Natural killer cell (primary cell): ENCODE measurements around the gene INPPL1. TPM values are rescaled to one million over a fixed set of nuclear protein-coding genes. Genes with fewer than 3 reads are reported as not detected.

Source experiments
- ATAC-seq, 3 donors: fragments of 150-1000 bp in 2 of 3; fragments of 200-7000 bp in 1 of 3; cut with Tn5 transposase; 1 replicate in 1 of 3; 2 replicates in 2 of 3; pipeline ENCODE4 v1.10.0; 2021; ENCODE audit warnings: mild to moderate bottlenecking in 2 of 3, moderate library complexity in 2 of 3
- DNase-seq, 2 donors: peaks; one replicate each; pipeline versions ENCODE4 v3.0.0 to v3.0.0-alpha.2; 2013 to 2021; ENCODE audit warnings: mixed read lengths in 1 of 2
- H3K27ac ChIP-seq: one replicate; pipeline ENCODE4 v1.5.1; 2013; ENCODE audit warnings: mild to moderate bottlenecking, low read length
- H3K27me3 ChIP-seq: one replicate; pipeline ENCODE4 v1.6.1; 2013; ENCODE audit warnings: low read length; ENCODE audit not compliant: control insufficient read depth, insufficient read depth
- H3K36me3 ChIP-seq: one replicate; pipeline ENCODE4 v1.6.1; 2013; ENCODE audit warnings: low read length; ENCODE audit not compliant: control insufficient read depth, insufficient read depth
- H3K4me1 ChIP-seq: one replicate; pipeline ENCODE4 v1.6.1; 2013; ENCODE audit warnings: low read length; ENCODE audit not compliant: control insufficient read depth, insufficient read depth
- H3K4me3 ChIP-seq: one replicate; pipeline ENCODE4 v1.5.1; 2013; ENCODE audit warnings: low read length
- H3K9me3 ChIP-seq: one replicate; pipeline ENCODE4 v1.6.1; 2013; ENCODE audit warnings: low read length; ENCODE audit not compliant: control insufficient read depth, insufficient read depth
- H3K27ac Mint-ChIP-seq, 2 donors: one replicate each; pipeline ENCODE4 v1.8.0; 2022; ENCODE audit warnings: mild to moderate bottlenecking in 2 of 2, mixed read lengths in 2 of 2, moderate library complexity in 1 of 2
- H3K27me3 Mint-ChIP-seq, 2 donors: one replicate each; pipeline ENCODE4 v1.8.0; 2022; ENCODE audit warnings: low read depth in 2 of 2, mixed read lengths in 2 of 2
- H3K36me3 Mint-ChIP-seq: one replicate; pipeline ENCODE4 v1.8.0; 2022; ENCODE audit warnings: mixed read lengths
- H3K4me1 Mint-ChIP-seq, 2 donors: one replicate each; pipeline ENCODE4 v1.8.0; 2022; ENCODE audit warnings: mixed read lengths in 2 of 2
- H3K4me3 Mint-ChIP-seq: one replicate; pipeline ENCODE4 v1.8.0; 2022; ENCODE audit warnings: mild to moderate bottlenecking, moderate library complexity, mixed read lengths
- H3K9me3 Mint-ChIP-seq, 2 donors: one replicate each; pipeline ENCODE4 v1.8.0; 2022; ENCODE audit warnings: mixed read lengths in 2 of 2
- CTCF ChIP-seq: fragments of 200-600 bp; IDR thresholded peaks from one replicate; pipeline ENCODE4 v1.8.0; 2022; ENCODE audit warnings: antibody characterized with exemption
- WGBS: methylation state at CpG from one replicate; pipeline ENCODE4 v1.1.7; 2013; ENCODE audit warnings: missing lambda C conversion rate; ENCODE audit not compliant: insufficient coverage; 5-methylcytosine and 5-hydroxymethylcytosine counted together
- intact Hi-C: fragments of 100-400 bp; cut with micrococcal nuclease; formaldehyde crosslinking; loops from one replicate; pipeline ENCODE4 v1.14.2; 2022
- total RNA-seq, 4 donors: library from RNA; stranded (reverse); fragments of 120-200 nt in 1 of 4; gene quantifications; one replicate each; pipeline versions ENCODE4 v1.2.3 to v1.2.4, GENCODE V29; 2013 to 2022

INPPL1 gene
- total RNA-seq, 3 donors from 2014 or later (not counting 1 experiment from before 2014, with no cell fraction given) = 193 to 207 (median 195) TPM

DNA sequence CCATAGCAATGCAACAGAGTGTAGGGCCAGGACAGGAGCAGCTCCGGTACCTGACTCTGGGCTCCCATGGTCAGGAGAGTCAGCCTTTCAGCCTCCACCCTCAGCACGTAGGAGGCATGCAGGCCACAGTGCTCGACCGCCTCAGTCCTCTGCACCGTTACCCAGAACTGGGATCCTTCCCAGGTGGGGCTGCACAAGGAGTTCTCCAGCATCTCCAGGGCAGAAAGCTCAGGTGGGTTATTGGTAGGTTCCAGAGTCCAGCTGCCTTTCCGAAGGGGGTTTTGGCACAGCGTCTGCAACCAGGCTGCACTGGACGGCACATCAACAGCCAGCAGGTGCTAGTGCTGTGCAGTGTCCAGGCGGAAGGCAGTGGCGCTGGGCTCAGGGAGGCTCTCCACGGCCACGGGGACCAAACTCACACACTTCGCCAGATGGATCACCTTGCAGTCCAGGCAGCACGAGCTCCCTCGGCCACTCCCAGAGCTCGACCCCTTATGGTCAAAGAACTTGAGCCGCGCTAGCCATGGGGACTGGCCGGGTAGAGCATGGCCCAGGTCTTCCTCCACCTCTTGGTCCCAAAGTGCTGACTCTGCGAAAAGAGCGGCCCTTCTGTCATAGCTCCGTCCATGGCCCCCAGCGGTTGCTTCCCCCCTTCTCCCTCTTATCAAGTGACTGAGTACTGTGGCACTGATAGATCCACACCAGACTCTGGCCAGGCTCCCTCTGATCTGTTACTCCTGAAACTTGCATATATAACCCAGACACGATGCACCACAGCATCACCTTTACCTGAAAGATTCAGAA, 26.3 kb downstream of the INPPL1 start:
- no peak for ATAC-seq
- Histone ChIP-seq H3K9me3 (no peaks in the 10 kb centered on the region), H3K27ac (no peak overlapping the region), H3K27me3 (peaks cover 10% of the 10 kb centered on the region), H3K4me3 (no peak overlapping the region), H3K4me1 (no peaks in the 10 kb centered on the region), H3K36me3 (no peaks in the 10 kb centered on the region)
- Mint-ChIP-seq H3K4me1 (no peaks in the 10 kb centered on the region), H3K4me3 (no peak overlapping the region), H3K27ac (no peak overlapping the region), H3K9me3 (no peaks in the 10 kb centered on the region), H3K27me3 (peaks cover 6 to 13% of the 10 kb centered on the region in 2 donors), H3K36me3 (no peaks in the 10 kb centered on the region)
- DNase-seq = no peak
- WGBS = 90% methylated on average over 24 of the region's 24 CpGs
- intact Hi-C loops = no loop called here
- TF ChIP-seq CTCF = no peak

DNA sequence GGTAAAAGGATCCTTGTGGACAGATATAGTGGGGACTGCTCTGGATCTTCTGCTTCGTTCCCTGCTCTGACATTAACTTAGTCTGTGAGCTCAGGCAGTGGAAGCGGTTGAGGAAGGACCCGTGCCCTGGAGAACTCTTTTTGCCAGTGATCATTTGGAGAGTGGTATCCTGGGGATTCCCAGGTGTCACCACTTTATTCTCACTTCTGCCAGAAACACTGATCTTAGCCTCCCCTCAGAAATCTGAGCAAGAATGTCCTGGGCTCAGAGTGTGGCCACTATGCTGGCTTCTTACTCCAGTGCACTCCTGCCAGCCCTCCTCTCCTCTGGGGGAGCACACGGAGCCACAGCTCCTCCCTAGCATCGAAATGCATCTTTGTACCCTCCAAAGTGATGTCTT, 27.0 kb downstream of the INPPL1 start:
- Histone ChIP-seq H3K27ac (no peak overlapping the region), H3K36me3 (no peaks in the 10 kb centered on the region), H3K9me3 (no peaks in the 10 kb centered on the region), H3K27me3 (peaks cover 8% of the 10 kb centered on the region), H3K4me3 (no peak overlapping the region), H3K4me1 (no peaks in the 10 kb centered on the region)
- no peaks in the 10 kb centered on the region for H3K36me3 Mint-ChIP-seq
- no peak overlapping the region for H3K27ac Mint-ChIP-seq
- no peaks in the 10 kb centered on the region for H3K4me1 Mint-ChIP-seq
- DNase-seq (no peak), ATAC-seq (no peak)
- H3K9me3 Mint-ChIP-seq = no peaks in the 10 kb centered on the region
- intact Hi-C loops = no loop called here
- H3K4me3 Mint-ChIP-seq = no peak overlapping the region
- 79% methylated on average over 5 of the region's 5 CpGs for WGBS
- TF ChIP-seq CTCF = no peak
- H3K27me3 Mint-ChIP-seq = peaks cover 6 to 13% of the 10 kb centered on the region in 2 donors

GRCh38 chr11:72253392-72253791, 28.8 kb downstream of the INPPL1 start:
- ATAC-seq (no peak), DNase-seq (no peak)
- Histone ChIP-seq H3K27me3 (no peaks in the 10 kb centered on the region), H3K4me3 (no peak overlapping the region), H3K27ac (no peak overlapping the region), H3K9me3 (no peaks in the 10 kb centered on the region), H3K36me3 (no peaks in the 10 kb centered on the region), H3K4me1 (no peaks in the 10 kb centered on the region)
- intact Hi-C loops = no loop called here
- 94% methylated on average over 3 of the region's 3 CpGs for WGBS
- H3K27ac Mint-ChIP-seq = no peak overlapping the region
- H3K27me3 Mint-ChIP-seq = peaks cover 6 to 8% of the 10 kb centered on the region in 2 donors
- H3K9me3 Mint-ChIP-seq = no peaks in the 10 kb centered on the region
- no peak for TF ChIP-seq CTCF
- no peaks in the 10 kb centered on the region for H3K36me3 Mint-ChIP-seq
- no peak overlapping the region for H3K4me3 Mint-ChIP-seq
- H3K4me1 Mint-ChIP-seq = no peaks in the 10 kb centered on the region
